Tibial artery (tissue), 4 donors: ENCODE results near the gene ACTN4.

Source experiments
- DNase-seq, 2 donors: peaks; one replicate each; pipeline ENCODE4 v3.0.0-alpha.2; 2019
- H3K27ac ChIP-seq, 2 donors: fragments of 200-600 bp; sonication (generic) in 1 of 2; 1 replicate in 1 of 2; 2 replicates in 1 of 2; pipeline ENCODE4 v1.5.1; 2018 to 2019; ENCODE audit warnings: mild to moderate bottlenecking in 1 of 2
- H3K27me3 ChIP-seq, 2 donors: fragments of 200-600 bp; sonication (generic) in 1 of 2; one replicate each; pipeline versions ENCODE4 v1.5.1 to v1.6.0; 2016 to 2019
- H3K36me3 ChIP-seq, 3 donors: fragments of 200-600 bp; sonication (generic) in 2 of 3; one replicate each; pipeline ENCODE4 v1.5.1; 2016 to 2019; ENCODE audit warnings: mild to moderate bottlenecking in 2 of 3
- H3K4me1 ChIP-seq, 4 donors: fragments of 200-600 bp; sonication (generic) in 2 of 4; 1 replicate in 3 of 4; 2 replicates in 1 of 4; pipeline ENCODE4 v1.5.1; 2016 to 2019
- H3K4me3 ChIP-seq, 2 donors: fragments of 200-600 bp; sonication (generic) in 1 of 2; 1 replicate in 1 of 2; 2 replicates in 1 of 2; pipeline ENCODE4 v1.5.1; 2018 to 2019; ENCODE audit warnings: mild to moderate bottlenecking in 2 of 2
- H3K9me3 ChIP-seq, 3 donors: fragments of 200-600 bp; sonication (generic) in 1 of 3; one replicate each; pipeline ENCODE4 v1.5.1; 2016 to 2019
- intact Hi-C: fragments of 100-400 bp; cut with DNase I; formaldehyde crosslinking; loops from one replicate; pipeline ENCODE4 v1.15.0; 2023; ENCODE audit warnings: low total_unique reads
- TF ChIP-seq, protein P1 (sequence below), 2 experiments: fragments of 200-600 bp in 1 of 2; fragments of 450-650 bp in 1 of 2; IDR thresholded peaks; one replicate each; pipeline ENCODE4 v1.5.1; 2017 to 2019; ENCODE audit warnings: antibody characterized with exemption in 2 of 2, mild to moderate bottlenecking in 1 of 2, moderate library complexity in 1 of 2

Gene ACTN4

DNA sequence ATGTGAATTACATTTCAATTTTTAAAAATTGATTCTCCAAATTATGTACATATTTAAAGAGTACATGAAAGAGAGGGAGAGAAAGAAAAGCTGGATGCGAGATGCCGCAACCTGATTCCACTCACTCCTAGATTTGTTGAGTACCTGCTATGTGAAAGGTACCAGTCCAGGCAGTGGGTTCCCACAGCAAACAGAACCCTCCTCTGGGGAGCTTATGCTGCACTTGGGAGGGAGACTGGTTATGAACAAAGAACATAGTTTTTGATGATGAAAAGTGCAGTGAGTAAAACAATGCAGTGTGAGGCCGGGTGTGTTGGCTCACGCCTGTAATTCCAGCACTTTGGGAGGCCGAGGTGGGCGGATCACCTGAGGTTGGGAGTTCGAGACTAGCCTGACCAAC, 43.4 kb downstream of the ACTN4 start:
- intact Hi-C loops, result loop anchor here (5.0 kb wide), 1 partner anchor 34 kb away; no protein-coding TSS in a partner anchor
- peaks cover 20 to 98% (median 89%) of the 10 kb centered on the region in 4 donors for H3K4me1 ChIP-seq
- TF ChIP-seq, protein P1, sequence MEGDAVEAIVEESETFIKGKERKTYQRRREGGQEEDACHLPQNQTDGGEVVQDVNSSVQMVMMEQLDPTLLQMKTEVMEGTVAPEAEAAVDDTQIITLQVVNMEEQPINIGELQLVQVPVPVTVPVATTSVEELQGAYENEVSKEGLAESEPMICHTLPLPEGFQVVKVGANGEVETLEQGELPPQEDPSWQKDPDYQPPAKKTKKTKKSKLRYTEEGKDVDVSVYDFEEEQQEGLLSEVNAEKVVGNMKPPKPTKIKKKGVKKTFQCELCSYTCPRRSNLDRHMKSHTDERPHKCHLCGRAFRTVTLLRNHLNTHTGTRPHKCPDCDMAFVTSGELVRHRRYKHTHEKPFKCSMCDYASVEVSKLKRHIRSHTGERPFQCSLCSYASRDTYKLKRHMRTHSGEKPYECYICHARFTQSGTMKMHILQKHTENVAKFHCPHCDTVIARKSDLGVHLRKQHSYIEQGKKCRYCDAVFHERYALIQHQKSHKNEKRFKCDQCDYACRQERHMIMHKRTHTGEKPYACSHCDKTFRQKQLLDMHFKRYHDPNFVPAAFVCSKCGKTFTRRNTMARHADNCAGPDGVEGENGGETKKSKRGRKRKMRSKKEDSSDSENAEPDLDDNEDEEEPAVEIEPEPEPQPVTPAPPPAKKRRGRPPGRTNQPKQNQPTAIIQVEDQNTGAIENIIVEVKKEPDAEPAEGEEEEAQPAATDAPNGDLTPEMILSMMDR (IDR thresholded peaks at IDR 0.05), result no peak
- no peaks in the 10 kb centered on the region for H3K27me3 ChIP-seq
- H3K4me3 ChIP-seq, result no peak overlapping the region
- DNase-seq, result no peak
- no peaks in the 10 kb centered on the region for H3K9me3 ChIP-seq
- H3K27ac ChIP-seq, result peak overlapping the region; percentile 90 to 94
- peaks cover 0 to 6% (median 0%) of the 10 kb centered on the region in 3 donors for H3K36me3 ChIP-seq

DNA sequence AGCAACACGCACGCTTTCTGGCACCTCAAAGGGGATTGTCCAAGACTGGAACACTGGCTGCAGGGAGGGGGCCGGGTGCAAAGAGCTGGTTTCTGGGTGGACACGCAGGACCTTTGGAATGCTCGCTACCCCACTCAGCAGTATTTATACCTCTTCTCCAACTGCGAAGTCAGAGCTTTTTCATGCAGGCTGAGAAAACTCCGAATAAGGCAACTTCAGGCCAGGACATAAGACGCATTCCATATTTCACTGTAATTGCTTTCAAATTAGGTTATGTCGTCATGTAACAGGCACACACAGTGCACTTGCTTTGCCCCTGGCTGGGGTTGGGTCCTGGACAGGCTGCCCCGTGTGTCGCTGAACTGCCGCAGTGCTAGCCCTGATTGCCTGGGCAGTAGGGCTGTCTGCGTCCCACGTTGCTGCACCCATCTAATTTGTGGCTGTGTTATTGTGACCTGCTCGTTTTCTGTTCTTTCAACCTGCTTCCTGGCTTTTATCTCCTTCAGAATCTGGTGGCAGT, 44.5 kb downstream of the ACTN4 start:
- intact Hi-C loops, result loop anchor here (5.0 kb wide), 1 partner anchor 35 kb away; no protein-coding TSS in a partner anchor
- peaks cover 18 to 98% (median 88%) of the 10 kb centered on the region in 4 donors for H3K4me1 ChIP-seq
- H3K9me3 ChIP-seq, result no peaks in the 10 kb centered on the region
- H3K27ac ChIP-seq, result peak overlapping the region; percentile 91 to 94
- TF ChIP-seq, protein P1 (IDR thresholded peaks at IDR 0.05), result no peak
- peak; percentile 81 to 96 for DNase-seq
- peaks cover 0 to 7% (median 2%) of the 10 kb centered on the region in 3 donors for H3K36me3 ChIP-seq
- H3K4me3 ChIP-seq, result no peak overlapping the region
- no peaks in the 10 kb centered on the region for H3K27me3 ChIP-seq

DNA sequence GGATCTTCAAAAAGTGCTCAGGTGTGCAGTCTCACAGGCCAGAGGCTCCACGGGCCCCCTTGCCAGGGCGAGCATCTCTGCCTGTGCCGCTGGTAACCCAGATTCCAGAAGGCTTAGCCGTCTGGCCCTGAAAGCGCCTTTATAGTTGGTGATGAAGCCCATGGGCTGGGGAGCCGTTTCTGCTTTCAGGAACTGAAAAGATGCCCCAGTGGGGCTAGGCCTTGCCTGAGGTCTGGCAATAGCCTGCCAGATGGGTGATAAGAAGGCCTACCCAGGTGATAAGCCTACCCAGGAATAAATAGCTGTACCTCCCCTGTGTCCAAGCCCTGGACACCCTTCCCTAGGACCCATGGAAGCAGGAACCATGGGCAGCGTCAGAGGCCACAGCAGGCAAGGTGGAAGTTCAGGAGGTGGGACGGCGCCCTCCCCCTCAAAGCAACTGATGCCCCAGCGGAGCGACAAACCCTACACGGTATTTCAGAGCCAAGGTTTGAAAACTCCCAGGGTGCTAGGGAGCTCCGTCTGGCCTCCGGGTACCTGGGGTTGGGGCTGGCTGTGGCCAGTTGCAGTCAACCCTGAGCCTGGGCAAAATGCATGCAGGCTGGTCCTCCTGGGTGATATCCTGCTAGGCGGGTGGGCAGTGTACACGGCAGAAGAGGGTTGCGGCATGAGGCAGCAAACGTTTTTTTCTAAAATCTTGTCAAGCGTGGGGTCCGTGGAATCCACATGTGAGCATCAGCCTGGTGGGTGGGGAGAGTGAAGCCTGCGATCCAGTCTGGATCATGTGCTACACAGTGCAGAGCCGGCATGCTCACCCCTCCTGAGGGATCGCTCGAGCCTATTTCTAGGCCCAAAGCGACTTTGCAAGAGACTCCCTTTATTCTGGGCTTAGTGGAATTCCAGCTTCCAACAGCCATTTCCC, 45.3 kb downstream of the ACTN4 start:
- Histone ChIP-seq H3K4me3 (no peak overlapping the region), H3K9me3 (no peaks in the 10 kb centered on the region), H3K36me3 (peaks cover 0 to 12% (median 9%) of the 10 kb centered on the region in 3 donors), H3K27me3 (no peaks in the 10 kb centered on the region), H3K27ac (peak overlapping the region; percentile 91 to 94), H3K4me1 (peaks cover 20 to 98% (median 91%) of the 10 kb centered on the region in 4 donors)
- TF ChIP-seq, protein P1 (IDR thresholded peaks at IDR 0.05), result no peak
- no peak for DNase-seq
- intact Hi-C loops, result loop anchor here (5.0 kb wide), 1 partner anchor 35 kb away; no protein-coding TSS in a partner anchor

DNA sequence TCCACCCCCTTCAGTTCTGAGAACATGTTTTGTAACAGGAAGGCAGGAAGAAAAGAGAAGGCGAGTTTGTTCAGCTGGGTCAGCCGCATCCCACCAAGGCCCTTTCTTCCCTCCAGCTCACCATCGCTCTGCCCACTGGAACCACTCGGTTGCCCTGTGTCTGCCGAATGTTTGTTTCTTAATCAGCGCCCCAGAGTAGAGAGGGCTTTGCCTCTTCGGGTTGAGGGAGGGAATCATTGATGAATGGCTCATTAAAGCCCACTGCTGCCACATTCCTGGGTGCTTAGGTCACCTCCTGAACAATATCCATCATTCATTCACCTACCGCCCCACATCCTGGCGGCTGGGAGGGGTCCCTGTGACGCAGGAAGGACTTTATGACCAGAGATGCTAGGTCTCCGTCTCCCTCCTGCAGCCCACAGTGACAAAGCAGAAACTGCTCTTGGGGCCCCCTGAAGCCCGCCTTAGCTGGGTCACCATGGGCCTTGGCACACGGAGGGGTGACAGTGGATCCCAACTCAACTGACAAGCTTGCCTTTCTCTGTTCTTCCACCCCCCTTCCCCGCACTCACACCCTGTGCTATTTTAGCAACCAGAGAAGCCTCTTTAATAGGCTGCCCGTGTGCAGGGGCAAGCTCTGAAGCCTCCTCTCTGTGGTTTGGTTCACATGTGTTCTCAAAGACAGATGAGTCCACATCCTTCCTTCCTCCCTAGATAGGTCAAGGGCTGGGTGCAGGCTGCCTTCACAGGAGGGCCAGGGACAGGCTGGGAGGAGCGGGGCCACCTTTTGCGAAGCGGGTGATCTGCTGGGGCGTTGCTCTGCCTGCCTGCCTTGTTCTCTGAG, 46.2 kb downstream of the ACTN4 start:
- TF ChIP-seq, protein P1 (IDR thresholded peaks at IDR 0.05), result no peak
- Histone ChIP-seq H3K4me1 (peaks cover 20 to 98% (median 95%) of the 10 kb centered on the region in 4 donors), H3K4me3 (no peak overlapping the region), H3K27ac (peak overlapping the region; percentile 91 to 94), H3K9me3 (no peaks in the 10 kb centered on the region), H3K36me3 (peaks cover 0 to 12% (median 9%) of the 10 kb centered on the region in 3 donors), H3K27me3 (no peaks in the 10 kb centered on the region)
- intact Hi-C loops, result loop anchor here (5.0 kb wide), 1 partner anchor 36 kb away; no protein-coding TSS in a partner anchor
- DNase-seq, result no peak

DNA sequence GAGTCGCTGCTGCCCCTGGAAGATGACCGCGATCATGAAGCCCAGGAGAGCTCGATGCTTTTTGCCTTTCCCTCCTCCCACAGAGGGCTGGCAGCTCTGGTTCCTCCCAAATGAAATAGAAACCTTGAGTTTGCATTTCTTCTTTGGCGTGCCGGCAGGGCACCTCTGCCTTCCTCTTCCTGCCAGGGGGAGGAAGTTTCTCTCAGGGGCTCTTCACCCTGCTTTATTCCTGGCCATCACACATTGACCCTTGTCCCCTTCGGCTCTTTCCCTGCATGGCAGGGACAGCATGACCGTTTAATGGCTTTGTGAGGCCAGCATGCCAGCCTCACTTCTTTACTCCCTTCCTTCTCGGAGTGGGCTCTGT, 47.9 kb downstream of the ACTN4 start:
- intact Hi-C loops, result no loop called here

More for the DNA sequence above, 47.9 kb downstream of the ACTN4 start:
- TF ChIP-seq, protein P1 (IDR thresholded peaks at IDR 0.05), result no peak
- peaks cover 20 to 98% (median 94%) of the 10 kb centered on the region in 4 donors for H3K4me1 ChIP-seq
- peaks cover 0 to 14% (median 9%) of the 10 kb centered on the region in 3 donors for H3K36me3 ChIP-seq
- H3K27me3 ChIP-seq, result no peaks in the 10 kb centered on the region
- DNase-seq, result no peak
- peak overlapping the region; percentile 91 to 94 for H3K27ac ChIP-seq
- H3K4me3 ChIP-seq, result no peak overlapping the region
- H3K9me3 ChIP-seq, result no peaks in the 10 kb centered on the region
